GM12878 (cell line): ENCODE results near the gene NUB1. TPM values are rescaled to one million over a fixed set of nuclear protein-coding genes. Genes with fewer than 3 reads are reported as not detected.
A peak's percentile ranks its signal among the peaks of the same experiment; 100 is the strongest.

Source experiments
- ATAC-seq: fragments of 200-7000 bp; cut with Tn5 transposase; 3 replicates; pipeline ENCODE4 v1.9.1; 2020; ENCODE audit warnings: mild to moderate bottlenecking, moderate library complexity
- BruUV-seq: library from RNA; stranded (reverse); fragments of 400-500 nt; replicated peaks from 2 replicates; lab custom pipeline; 2021; lab: Mats Ljungman, UMichigan
- CTCF ChIA-PET: fragments of 300-600 bp; sonication (Branson Sonifier 250); formaldehyde crosslinking; extraction: SDS; loops from one replicate; lab custom pipeline; 2021; ENCODE audit warnings: inconsistent platforms; lab: Yijun Ruan, JAX
- POLR2A ChIA-PET: fragments of 350-600 bp; formaldehyde crosslinking; extraction: SDS; loops from one replicate; lab custom pipeline; 2021; ENCODE audit warnings: inconsistent platforms; lab: Charles Lee
- RAD21 ChIA-PET: fragments of 300-600 bp; sonication (Branson Sonifier 250); formaldehyde crosslinking; loops from one replicate; lab custom pipeline; 2023; ENCODE audit warnings: antibody characterized with exemption; ENCODE audit not compliant: unreplicated experiment; lab: Charles Lee
- SMC1A ChIA-PET: fragments of 300-600 bp; sonication (Branson Sonifier 250); formaldehyde crosslinking; loops from one replicate; lab custom pipeline; 2023; ENCODE audit not compliant: unreplicated experiment, uncharacterized antibody; lab: Charles Lee
- DNase-seq: peaks from one replicate; pipeline ENCODE4 v3.0.0-alpha.2; 2011; ENCODE audit warnings: low read depth, low spot score
- FAIRE-seq: peaks from 3 replicates; lab custom pipeline; 2011; peaks lifted over from hg19 to GRCh38; lab: Jason Lieb, UNC
- H2AFZ ChIP-seq: 2 replicates; pipeline ENCODE4 v1.6.0; 2011; ENCODE audit warnings: low read depth, low read length, control low read depth; ENCODE audit not compliant: control insufficient read depth
- H3K27ac ChIP-seq: 2 replicates; pipeline ENCODE4 v1.5.1; 2011; ENCODE audit warnings: control low read depth; ENCODE audit not compliant: control insufficient read depth, insufficient read depth
- H3K27me3 ChIP-seq, 2 experiments: replicated peaks in 1 of 2; 2 replicates each; pipeline versions ENCODE4 v1.6.0 to v1.6.1; 2011; ENCODE audit warnings: low read length in 1 of 2; ENCODE audit not compliant: control insufficient read depth in 2 of 2, insufficient read depth in 2 of 2
- H3K36me3 ChIP-seq, 2 experiments: 2 replicates each; pipeline ENCODE4 v1.5.1; 2011; ENCODE audit warnings: low read length in 1 of 2; ENCODE audit not compliant: control insufficient read depth in 2 of 2, insufficient read depth in 2 of 2
- H3K4me1 ChIP-seq: 2 replicates; pipeline ENCODE4 v1.6.1; 2011; ENCODE audit warnings: mild to moderate bottlenecking, low read length, moderate library complexity, mixed read lengths; ENCODE audit not compliant: control insufficient read depth, insufficient read depth
- H3K4me2 ChIP-seq: 2 replicates; pipeline ENCODE4 v1.6.0; 2011; ENCODE audit warnings: control low read depth; ENCODE audit not compliant: control insufficient read depth, insufficient read depth
- H3K4me3 ChIP-seq: fragments of 200-600 bp; sonication (generic); 2 replicates; pipeline ENCODE4 v1.5.1; 2016
- H3K79me2 ChIP-seq: 2 replicates; pipeline ENCODE4 v1.6.0; 2011; ENCODE audit warnings: low read length; ENCODE audit not compliant: control insufficient read depth, insufficient read depth
- H3K9ac ChIP-seq: 2 replicates; pipeline ENCODE4 v1.8.0; 2011; ENCODE audit warnings: low read length, control low read depth, mixed read lengths; ENCODE audit not compliant: control insufficient read depth, insufficient read depth
- H3K9me3 ChIP-seq: replicated peaks from 3 replicates; pipeline ENCODE4 v1.5.1; 2011; ENCODE audit warnings: mild to moderate bottlenecking, low read length; ENCODE audit not compliant: control insufficient read depth, insufficient read depth
- H4K20me1 ChIP-seq: 2 replicates; pipeline ENCODE4 v1.6.0; 2011; ENCODE audit not compliant: control insufficient read depth, insufficient read depth
- BMI1 ChIP-seq: fragments of 450-650 bp; IDR thresholded peaks from 2 replicates; pipeline ENCODE4 v1.6.1; 2016; ENCODE audit warnings: mild to moderate bottlenecking, moderate library complexity, borderline replicate concordance
- GABPA ChIP-seq: IDR thresholded peaks from 2 replicates; pipeline ENCODE4 v1.6.1; 2014; ENCODE audit warnings: antibody characterized with exemption, low read depth, mild to moderate bottlenecking, inconsistent platforms
- NFYB ChIP-seq: IDR thresholded peaks from 2 replicates; pipeline ENCODE4 v1.6.1; 2011; ENCODE audit warnings: low read depth, mild to moderate bottlenecking, low read length, improper control_type of control experiment, moderate library complexity; ENCODE audit not compliant: insufficient read depth
- RUNX3 ChIP-seq: IDR thresholded peaks from 2 replicates; pipeline ENCODE4 v1.6.1; 2012; ENCODE audit warnings: low read length, inconsistent platforms
- SRF ChIP-seq, 2 experiments: IDR thresholded peaks; 2 replicates each; pipeline ENCODE4 v1.6.1; 2011; ENCODE audit warnings: low read depth in 2 of 2, low read length in 2 of 2, mild to moderate bottlenecking in 1 of 2, moderate library complexity in 1 of 2
- SUZ12 ChIP-seq: fragments of 200-600 bp; sonication (generic); IDR thresholded peaks from one replicate; pipeline ENCODE4 v1.6.1; 2018; ENCODE audit warnings: antibody characterized with exemption, mild to moderate bottlenecking; ENCODE audit not compliant: unreplicated experiment
- YY1 ChIP-seq: IDR thresholded peaks from 2 replicates; pipeline ENCODE4 v1.6.1; 2011; ENCODE audit warnings: low read depth, mild to moderate bottlenecking, low read length
- WGBS: methylation state at CpG from one replicate; pipeline ENCODE4 v1.1.6; 2016; ENCODE audit warnings: low lambda C conversion rate; ENCODE audit not compliant: insufficient replicate concordance, insufficient coverage; ENCODE audit errors: missing lambda C conversion rate; 5-methylcytosine and 5-hydroxymethylcytosine counted together
- in situ Hi-C: fragments of 300-500 bp; cut with MboI; formaldehyde crosslinking; loops from 9 replicates; pipeline ENCODE4 v1.14.3; 2018; ENCODE audit warnings: mixed read lengths
- intact Hi-C: fragments of 100-400 bp; cut with micrococcal nuclease; formaldehyde crosslinking; loops from one replicate; pipeline ENCODE4 v1.14.2; 2022; ENCODE audit not compliant: unreplicated experiment
- polyA plus RNA-seq, 11 experiments: library from polyadenylated mRNA; depleted of rRNA in 4 of 11; unstranded in 6 of 11; stranded (reverse) in 5 of 11; fragments of >200 nt; fragmentation: Nextera tagmentation in 4 of 11; fragmentation: Illumina TruSeq in 1 of 11; extraction: Ambion mirVana in 4 of 11; extraction: Trizol in 1 of 11; gene quantifications; 1 replicate in 1 of 11; 2 replicates in 10 of 11; pipeline versions ENCODE4 v1.2.1 to v1.2.3, GENCODE V29; 2011 to 2016; ENCODE audit warnings: inconsistent platforms in 2 of 11, missing spikeins in 2 of 11, low read depth in 1 of 11
- total RNA-seq, 4 experiments: library from RNA; depleted of rRNA in 3 of 4; stranded (reverse); fragments of >200 nt in 3 of 4; fragmentation: Illumina TruSeq in 1 of 4; extraction: Trizol in 1 of 4; gene quantifications; 2 replicates each; pipeline versions ENCODE4 v1.2.1 to v1.2.3, GENCODE V29; 2013 to 2021

The NUB1 gene
- total and polyA plus RNA-seq, 10 of the 15 experiments (the other 5 are each of a cell fraction or from before 2014, with no cell fraction given) = 24.1 to 102 (median 49.0) TPM

DNA sequence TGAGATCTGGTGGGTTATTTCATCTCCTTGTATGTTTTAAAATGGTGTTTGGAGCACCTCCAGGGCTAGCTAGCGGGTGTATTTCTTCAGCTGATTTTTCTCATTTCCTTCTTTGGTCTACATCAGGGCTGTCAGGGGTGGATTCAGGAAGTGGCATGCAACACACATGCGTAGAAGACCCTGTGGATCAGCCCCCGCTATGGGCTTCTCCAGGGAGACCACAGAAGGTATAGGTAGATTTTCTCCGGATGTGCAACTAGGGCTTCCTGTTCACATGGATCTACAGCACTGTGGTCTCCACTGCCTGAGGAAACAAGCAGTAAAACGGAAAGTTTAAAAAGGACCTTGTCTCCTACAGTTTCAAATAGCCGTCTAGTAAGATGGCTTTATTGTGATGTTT is 10.4 kb downstream of the NUB1 start (continued):
- TF ChIP-seq SUZ12 = no peak
- TF ChIP-seq SRF (IDR thresholded peaks at IDR 0.05; ENCODE audit: low read depth in 2 of 2, low read length in 2 of 2) = 0 out of 4 replicates have a peak, but pooled peaks of 1 of the 2 experiments have one; percentile 45
- 0 out of 2 replicates have a peak, but pooled peaks have one; percentile 6 for TF ChIP-seq YY1
- TF ChIP-seq GABPA = 0 out of 2 replicates have a peak, but pooled peaks have one; percentile 56
- TF ChIP-seq BMI1 = no peak

- H3K79me2 ChIP-seq = peaks cover 13% of the 10 kb centered on the region
- 69% methylated on average over 5 of the region's 5 CpGs for WGBS
- H3K4me2 ChIP-seq = peak overlapping the region; percentile 83
- H4K20me1 ChIP-seq = no peaks in the 10 kb centered on the region
- intact Hi-C loops = no loop called here
- DNase-seq (no peak), FAIRE-seq (no peak), ATAC-seq (no peak)
- no peaks in the 10 kb centered on the region for H3K9me3 ChIP-seq
- ChIA-PET POLR2A (interaction anchor here (0.9 to 3.4 kb wide), 5 partner anchors 10 to 279 kb away, joined by 3 to 18 read pairs (median 3); partner anchors contain the start of gene NUB1), CTCF (interaction anchor here (0.8 to 11.9 kb wide), 21 partner anchors 8 to 408 kb away, joined by 3 to 252 read pairs (median 7); partner anchors contain the start of gene NUB1), SMC1A (interaction anchor here (0.9 to 7.6 kb wide), 17 partner anchors 8 to 407 kb away, joined by 3 to 152 read pairs (median 6); partner anchors contain the start of gene NUB1), RAD21 (interaction anchor here (0.7 to 5.2 kb wide), 11 partner anchors 10 to 282 kb away, joined by 3 to 104 read pairs (median 4); partner anchors contain the start of gene NUB1)
- H3K27ac ChIP-seq = peak overlapping the region; percentile 94
- H3K4me3 ChIP-seq = no peak overlapping the region
- H3K4me1 ChIP-seq = peaks cover 31% of the 10 kb centered on the region
- in situ Hi-C loops = loop anchor here (5.0 kb wide), 1 partner anchor 35 kb away; no protein-coding TSS in a partner anchor
- peak overlapping the region; percentile 60 for H3K9ac ChIP-seq
- peaks cover 15 to 31% of the 10 kb centered on the region in 2 experiments for H3K36me3 ChIP-seq
- TF ChIP-seq RUNX3 (peak; percentile 34), NFYB (no peak)
- H3K27me3 ChIP-seq = no peaks in the 10 kb centered on the region
- peak overlapping the region; percentile 89 for H2AFZ ChIP-seq
- no TSS peak for BruUV-seq
Measured at GRCh38 chr7:151352512-151352911, 10.9 kb downstream of the NUB1 start.
